Adipose tissue (tissue), 3 donors: ENCODE measurements around the gene SLC16A5. TPM values are rescaled to one million over a fixed set of nuclear protein-coding genes. Genes with fewer than 3 reads are reported as not detected.
"Not testable (repeated sequence)": the region's sequence is repeated elsewhere in the genome, so short reads cannot be mapped to it uniquely, and the experiment has no call there.

ENCODE experiments used
- H3K27ac ChIP-seq: one replicate; pipeline ENCODE4 v1.5.1; 2013; ENCODE audit warnings: low read depth, low read length
- WGBS, 3 donors: extraction: QIAGEN DNeasy Blood & Tissue Kit; methylation state at CpG; one replicate each; pipeline ENCODE4 v1.1.7; 2013; 5-methylcytosine and 5-hydroxymethylcytosine counted together
- polyA plus RNA-seq, 3 donors: library from polyadenylated mRNA; stranded (reverse); fragments of 200-250 nt; gene quantifications; one replicate each; pipeline ENCODE4 v1.2.3, GENCODE V29; 2013
- donor health status: healthy with polysubstance abuse.
- donor health status: Bipolar disorder and iron deficiency.
- donor health status: healthy.

Gene SLC16A5
- polyA plus RNA-seq, 3 donors, result 2.0 to 7.1 (median 5.6) TPM

DNA sequence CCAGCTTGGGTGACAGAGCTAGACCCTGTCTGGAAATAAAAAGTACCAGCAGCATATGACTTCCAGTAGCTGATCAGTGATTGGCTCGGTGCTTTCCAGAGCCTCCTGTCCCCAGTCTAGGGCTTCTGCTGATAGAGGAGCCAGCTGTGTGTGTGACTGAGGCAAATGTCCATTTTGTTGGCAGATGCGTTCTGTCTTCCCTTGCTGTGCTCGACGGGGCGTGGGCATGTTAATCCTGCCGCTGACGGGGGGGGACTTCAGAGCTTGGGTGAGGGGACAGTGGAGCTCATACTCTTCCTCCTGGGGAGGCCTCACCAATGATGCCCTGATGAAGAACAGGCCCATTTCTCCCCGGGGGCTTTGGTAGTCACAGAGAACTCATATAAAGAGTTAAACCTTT lies 26.1 kb upstream of the SLC16A5 start:
- 87 to 90% (median 89%) methylated on average over 8 of the region's 8 CpGs for WGBS, 3 donors
- H3K27ac ChIP-seq, result no peak overlapping the region

DNA sequence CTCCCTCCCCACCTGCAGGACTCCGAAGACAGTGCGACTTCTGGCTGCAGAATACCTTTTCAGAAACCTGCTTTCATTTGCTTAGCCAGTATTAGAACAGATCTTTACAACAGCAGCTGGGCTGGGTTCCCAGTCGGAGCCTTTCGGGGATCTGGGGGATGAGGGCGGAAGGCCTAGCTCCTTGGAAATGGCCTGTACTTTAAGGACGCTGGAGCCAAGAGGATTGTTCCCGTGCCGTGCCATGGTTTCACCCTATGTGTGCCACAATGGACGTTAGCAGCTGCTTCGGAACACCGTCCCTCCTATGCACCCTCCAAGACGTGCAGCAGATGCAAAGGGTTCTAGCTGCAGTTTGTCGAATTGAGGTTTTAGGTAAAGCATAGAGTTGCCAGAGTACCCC lies 24.6 kb upstream of the SLC16A5 start:
- H3K27ac ChIP-seq, result no peak overlapping the region
- WGBS, 3 donors, result 85 to 89% (median 89%) methylated on average over 13 of the region's 13 CpGs

DNA sequence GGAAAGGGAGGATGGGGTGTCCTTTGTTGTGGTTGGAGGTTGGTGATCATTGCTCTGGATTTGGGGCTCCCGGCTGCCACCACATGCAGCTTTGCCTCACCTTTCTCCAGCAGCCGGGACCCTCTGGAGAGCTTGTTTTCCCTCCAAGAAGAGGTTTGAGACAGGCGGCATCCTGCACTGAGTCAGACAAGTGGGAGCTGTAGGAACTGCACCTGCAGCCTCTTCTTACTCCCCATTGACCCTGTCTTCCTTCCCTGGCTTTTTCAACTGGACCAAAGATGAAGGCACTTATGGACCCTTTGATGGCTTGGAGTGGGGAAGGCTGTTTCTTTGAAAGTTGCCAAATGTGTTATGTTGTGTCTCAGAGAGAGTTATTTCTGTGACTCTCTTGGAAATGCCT lies 24.1 kb upstream of the SLC16A5 start:
- WGBS, 3 donors, result 85 to 92% (median 92%) methylated on average over 3 of the region's 3 CpGs
- H3K27ac ChIP-seq, result no peak overlapping the region

DNA sequence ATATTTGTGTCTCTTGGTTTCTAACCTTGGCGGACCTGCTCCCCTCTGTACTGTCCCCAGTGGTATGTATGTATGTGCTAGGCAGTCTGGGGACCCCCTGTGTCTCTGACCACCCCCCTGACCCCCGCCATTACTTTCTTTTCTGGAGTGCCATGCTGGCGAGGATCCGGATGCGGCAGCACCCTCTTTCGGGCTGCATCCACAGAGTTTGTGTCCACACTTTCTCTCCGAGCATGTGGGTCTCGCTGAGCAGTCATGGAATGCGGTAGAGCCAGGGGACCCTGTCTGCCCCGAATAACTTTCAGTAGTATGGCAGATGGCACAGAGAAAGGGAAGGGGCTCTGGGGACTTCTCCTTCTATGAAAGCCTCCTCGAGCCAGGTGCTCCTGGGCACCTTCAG lies 23.7 kb upstream of the SLC16A5 start:
- WGBS, 3 donors, result 90 to 94% (median 94%) methylated on average over 11 of the region's 11 CpGs
- no peak overlapping the region for H3K27ac ChIP-seq

DNA sequence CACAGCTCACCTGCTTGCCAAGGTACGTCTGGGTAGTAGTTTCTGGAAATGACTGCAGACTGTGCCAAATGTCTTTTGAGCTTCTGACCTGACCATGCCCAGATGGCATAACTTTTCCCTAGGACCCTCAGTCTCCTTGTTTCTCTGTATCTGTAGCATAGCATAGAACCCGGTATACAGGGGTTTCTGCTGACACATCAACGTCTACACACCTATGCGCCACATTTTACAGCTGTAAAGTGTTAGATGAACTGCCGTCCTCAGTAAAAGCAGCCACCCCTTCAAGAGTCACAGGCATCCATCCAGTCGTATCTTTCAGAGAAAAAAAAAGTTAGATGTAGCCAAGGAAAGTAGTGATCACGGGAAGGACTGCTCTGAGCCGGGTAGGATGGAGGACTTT lies 23.3 kb upstream of the SLC16A5 start:
- 87 to 89% (median 88%) methylated on average over 8 of the region's 8 CpGs for WGBS, 3 donors

DNA sequence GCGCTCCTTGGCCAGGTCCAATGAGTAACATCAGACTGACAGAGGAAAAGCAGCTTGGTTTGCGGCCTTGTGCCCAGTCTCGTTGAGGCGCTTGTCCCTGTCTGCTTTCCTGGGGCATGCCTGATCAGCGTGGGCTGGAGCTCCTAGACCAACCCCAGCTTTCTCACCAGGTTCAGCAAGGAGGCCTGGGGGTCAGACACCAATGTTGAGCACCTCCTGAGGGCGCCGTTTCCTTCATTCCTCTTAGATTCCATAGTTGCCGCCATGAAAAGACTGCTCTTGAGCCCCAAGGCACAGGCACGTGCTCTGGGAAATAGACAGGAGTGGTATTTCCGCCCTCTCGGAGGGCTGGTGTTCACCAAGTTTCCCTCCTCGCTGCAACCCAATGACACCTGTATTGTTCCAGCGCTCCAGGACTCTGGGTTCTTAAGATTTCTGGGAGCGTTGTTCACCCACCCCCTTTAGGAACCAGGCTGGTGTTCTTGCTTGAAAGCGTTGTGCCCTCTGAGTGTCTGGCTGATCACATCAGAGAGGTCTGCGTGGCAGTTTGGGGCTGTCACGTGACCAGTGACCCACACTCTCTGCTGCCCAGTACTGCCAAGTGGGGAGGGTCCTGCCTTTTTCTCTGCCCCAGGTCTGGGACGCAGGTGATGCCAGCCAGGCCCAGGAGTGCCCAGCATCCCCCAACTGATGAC lies 22.7 kb upstream of the SLC16A5 start:
- H3K27ac ChIP-seq, result no peak overlapping the region
- 92 to 95% (median 94%) methylated on average over 18 of the region's 18 CpGs for WGBS, 3 donors

More for the DNA sequence above, 23.3 kb upstream of the SLC16A5 start:
- H3K27ac ChIP-seq, result no peak overlapping the region

DNA sequence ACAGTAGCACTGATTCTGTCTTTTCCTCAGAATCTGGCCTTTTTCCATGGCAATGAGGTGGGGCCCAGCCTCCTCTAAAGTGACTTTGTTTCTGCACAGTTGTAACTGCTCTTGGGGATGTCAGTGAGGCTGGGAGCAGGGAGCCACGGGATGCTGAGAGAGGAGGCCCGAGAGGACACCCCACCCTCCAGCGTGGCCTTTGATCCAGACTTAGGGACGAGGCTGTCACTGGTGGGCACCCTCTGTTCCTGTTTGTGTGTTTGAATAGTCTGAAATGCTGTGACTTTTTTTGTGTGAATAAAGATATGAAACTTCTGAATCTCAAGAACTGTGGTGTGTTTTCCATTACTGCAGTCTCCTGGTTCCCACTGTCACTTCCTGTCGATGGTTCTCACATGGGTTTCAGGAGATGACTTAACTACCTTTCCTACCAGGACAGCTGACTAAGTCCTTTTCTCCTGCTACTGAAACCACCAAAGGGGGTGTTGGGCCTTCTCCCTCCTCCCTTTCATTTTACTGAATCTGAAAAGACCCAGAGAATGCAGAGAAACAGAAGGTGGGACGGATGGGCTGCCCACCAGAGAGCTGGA lies 22.1 kb upstream of the SLC16A5 start:
- H3K27ac ChIP-seq, result no peak overlapping the region
- 61 to 79% (median 69%) methylated on average over 6 of the region's 6 CpGs for WGBS, 3 donors

DNA sequence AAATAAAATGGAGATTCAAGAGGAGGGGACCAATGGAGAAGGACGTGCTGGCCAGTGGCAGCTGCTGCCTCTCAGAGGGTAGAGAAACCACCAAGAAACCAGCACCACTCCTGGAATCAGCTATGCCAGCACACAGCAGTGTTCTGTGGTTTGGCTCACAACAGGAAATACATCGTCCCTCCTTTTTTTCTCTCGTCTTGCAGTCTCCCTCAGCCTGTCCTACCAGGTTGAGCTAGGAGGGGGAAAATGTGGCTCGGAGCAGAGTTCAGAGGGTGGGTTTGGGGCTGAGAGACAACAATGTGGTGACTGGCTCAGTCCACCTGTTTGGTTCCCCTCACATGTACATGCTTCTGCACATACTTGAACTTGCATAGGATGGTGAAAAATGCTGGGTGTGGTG lies 19.9 kb upstream of the SLC16A5 start:
- no peak overlapping the region for H3K27ac ChIP-seq
- WGBS, 3 donors, result 49 to 68% (median 59%) methylated on average over 4 of the region's 4 CpGs

DNA sequence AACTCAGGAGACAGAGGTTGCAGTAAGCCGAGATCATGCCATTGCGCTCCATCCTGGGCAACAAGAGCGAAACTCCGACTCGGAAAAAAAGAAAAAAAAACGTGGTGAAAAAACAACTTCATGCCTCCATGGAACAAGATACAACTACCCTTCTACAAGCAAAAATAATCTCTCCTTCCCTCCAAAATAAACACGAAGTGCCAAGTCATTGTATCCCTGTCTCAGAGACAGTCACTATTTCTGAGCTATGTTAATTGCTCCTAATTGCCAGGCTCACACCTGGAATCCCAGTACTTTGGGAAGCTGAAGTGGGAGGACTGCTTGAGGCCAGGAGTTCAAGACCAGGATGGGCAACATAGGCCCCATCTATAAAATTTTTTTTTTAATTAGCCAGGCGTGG lies 19.0 kb upstream of the SLC16A5 start:
- whole genome bisulfite sequencing, 3 donors, result 82 to 88% (median 87%) methylated on average over 8 of the region's 8 CpGs
- no peak overlapping the region for H3K27ac ChIP-seq

DNA sequence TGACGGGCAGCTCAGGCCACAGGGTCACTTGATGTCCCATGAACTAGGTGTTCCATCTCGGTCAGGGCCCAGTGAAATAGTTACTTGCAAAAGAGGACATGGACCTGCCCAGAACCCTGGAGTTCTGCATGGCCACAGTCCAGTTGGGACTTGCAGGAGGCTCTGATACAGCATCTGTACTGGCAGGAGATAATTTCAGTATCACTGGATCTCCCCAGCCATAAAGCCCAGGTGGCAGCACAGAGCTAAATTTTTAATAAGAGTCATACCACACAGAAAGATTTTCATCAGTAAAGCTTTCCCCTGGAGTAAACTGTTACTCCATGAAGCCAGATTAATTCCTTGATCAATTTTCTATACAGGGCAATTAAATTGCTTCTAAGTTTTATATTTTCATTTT lies 18.0 kb upstream of the SLC16A5 start:
- no peak overlapping the region for H3K27ac ChIP-seq

DNA sequence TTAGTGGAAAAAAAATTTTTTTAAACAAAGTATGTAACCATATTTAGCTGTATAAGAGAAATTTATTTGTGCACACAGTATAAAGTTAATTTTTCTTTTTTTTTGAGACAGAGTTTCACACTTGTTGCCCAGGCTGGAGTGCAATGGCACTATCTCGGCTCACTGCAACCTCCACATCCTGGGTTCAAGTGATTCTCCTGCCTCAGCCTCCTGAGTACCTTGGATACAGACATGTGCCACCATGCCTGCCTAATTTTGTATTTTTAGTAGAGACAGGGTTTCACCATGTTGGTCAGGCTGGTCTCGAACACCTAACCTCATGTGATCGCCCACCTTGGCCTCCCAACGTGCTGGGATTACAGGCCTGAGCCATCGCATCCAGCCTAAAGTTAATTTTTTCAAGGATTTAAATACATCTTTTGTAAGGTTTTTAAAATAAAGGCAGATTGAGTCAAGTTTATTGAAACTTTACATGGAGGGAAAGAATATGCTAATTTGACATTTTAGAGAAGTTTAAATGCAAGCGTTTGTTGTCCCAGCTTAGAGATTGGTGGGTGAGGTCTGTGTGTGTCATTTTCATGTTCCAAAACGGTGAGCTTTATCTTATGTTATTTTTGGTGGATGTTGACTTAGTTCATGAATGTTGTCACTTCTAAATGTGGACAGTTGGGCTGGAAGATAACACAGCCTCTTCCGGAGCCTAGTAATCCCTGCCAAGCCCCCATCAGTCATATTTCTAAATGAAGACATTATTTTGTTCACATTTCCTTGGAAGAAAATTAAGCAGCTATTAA lies 16.1 kb upstream of the SLC16A5 start:
- 83 to 88% (median 86%) methylated on average over 8 of the region's 8 CpGs for WGBS, 3 donors

More for the DNA sequence above, 18.0 kb upstream of the SLC16A5 start:
- WGBS, 3 donors, result 91 to 94% (median 93%) methylated on average over 2 of the region's 2 CpGs

DNA sequence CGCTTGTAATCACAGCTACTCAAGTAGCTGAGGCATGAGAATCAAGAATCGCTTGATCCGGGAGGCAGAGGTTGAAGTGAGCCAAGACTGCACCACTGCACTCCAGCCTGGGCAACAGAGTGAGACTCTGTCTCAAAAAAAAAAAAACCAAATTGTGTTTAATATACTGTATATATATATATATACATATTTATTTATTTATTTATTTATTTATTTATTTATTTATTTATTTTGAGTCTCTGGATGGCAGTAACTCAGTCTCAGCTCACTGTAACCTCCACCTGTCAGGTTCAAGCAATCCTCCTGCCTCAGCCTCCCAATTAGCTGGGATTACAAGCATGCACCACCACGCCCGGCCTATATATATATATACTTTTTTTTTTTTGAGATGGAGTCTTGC lies 14.8 kb upstream of the SLC16A5 start:
- not testable (repeated sequence) for H3K27ac ChIP-seq
- 97 to 98% (median 97%) methylated on average over 5 of the region's 5 CpGs for WGBS, 3 donors

More for the DNA sequence above, 16.1 kb upstream of the SLC16A5 start:
- H3K27ac ChIP-seq, result not testable (repeated sequence)

DNA sequence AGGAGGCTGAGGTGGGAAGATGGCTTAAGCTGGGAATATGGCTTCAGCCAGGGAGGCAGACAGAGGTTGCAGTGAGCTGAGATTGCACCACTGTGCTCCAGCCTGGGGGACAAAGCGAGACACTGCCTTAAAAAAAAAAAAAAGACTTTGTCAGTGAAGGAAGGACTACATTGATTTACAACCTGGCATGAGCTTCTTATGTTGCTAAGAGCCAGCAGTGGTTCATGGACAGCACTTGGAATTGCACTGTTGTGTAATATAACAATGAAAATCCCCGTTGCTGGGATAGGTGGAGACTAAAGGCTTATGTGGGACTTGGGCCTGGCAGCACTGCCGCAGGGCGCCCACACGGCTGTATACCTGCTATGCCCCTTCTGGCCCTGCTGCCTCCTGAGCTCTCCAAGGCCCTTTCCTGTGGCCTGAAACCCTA lies 14.1 kb upstream of the SLC16A5 start:
- WGBS, 3 donors, result 69 to 79% (median 71%) methylated on average over 5 of the region's 5 CpGs
- H3K27ac ChIP-seq, result no peak overlapping the region

DNA sequence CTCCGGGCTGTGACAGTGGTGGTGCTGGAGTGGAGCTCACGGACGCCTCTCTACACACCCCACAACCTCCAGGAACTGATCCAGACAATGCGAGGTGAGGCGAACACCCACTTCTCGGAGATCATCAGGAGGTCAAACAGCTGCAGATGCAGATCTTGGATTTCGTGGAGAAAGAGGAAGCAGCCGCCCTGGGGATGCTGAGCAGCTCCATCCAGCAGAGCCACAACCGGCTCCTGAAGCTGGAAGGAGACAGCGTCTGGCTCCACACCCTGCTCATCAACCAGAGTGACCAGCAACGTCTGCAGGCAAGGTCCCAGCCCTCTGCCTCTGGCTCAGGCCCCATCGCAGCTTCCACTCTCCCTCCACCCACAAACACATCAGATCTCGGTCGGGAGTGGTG lies 13.2 kb upstream of the SLC16A5 start:
- 82 to 83% (median 82%) methylated on average over 12 to 14 of the region's 14 CpGs for WGBS, 3 donors
- no peak overlapping the region for H3K27ac ChIP-seq

DNA sequence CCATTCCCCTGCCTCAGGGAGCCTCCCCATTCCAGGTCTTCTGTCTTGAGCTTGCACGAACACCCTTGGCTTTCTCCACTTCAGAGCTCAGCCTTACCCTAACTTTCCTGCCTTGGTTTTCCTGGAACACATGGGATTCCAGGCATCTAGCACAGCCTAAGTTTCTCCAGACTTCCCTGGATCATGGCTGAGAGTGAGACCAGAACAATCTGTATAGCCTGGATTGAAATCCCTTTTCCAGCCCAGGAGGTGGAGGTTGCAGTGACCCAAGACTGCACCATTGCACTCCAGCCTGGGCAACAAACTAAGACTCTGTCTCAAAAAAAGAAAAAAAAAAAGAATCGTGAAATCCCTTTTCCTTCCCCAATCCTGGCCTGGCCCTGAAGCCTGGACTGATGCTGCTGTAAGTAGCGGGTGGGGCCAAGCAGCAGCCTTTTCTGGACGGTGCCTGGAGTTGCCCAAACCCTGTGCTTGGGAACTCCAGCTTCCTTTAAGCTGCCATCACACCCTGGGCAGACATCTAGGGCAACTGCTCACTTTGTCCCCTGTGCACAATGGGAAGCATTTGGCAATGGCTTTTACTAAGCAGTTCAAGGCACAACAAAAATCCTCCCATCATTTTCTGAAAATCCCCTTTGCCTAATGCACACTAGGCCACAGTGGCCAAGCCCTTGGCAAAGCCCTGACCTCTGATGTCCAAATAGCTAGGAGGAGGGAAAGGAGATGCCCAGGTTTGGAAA lies 12.0 kb upstream of the SLC16A5 start:
- WGBS, 3 donors, result 45 to 76% (median 46%) methylated on average over 4 of the region's 4 CpGs
- H3K27ac ChIP-seq, result no peak overlapping the region

DNA sequence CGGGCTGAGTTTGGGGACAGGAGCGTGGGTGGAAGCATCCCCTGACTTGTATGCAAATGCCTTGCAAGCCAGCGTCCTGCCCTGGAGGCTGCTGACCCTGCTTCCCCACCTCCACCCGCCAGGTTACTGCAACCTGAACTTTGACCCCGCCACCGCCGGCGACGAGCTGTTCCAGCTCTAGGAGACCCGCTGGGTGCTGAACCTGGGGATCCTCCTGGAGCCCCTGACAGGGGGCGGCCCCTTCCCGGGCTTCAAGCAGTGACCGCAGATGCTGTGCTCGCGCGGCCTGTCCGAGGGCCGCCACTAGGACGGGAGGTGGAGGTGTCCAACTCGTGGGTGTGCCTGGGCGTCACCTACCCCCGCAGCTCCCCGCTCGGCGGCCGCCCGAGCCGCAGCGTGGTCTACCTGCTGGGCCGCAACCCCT lies 10.7 kb upstream of the SLC16A5 start:
- no peak overlapping the region for H3K27ac ChIP-seq
- WGBS, 3 donors, result 18 to 59% (median 42%) methylated on average over 17 to 30 of the region's 30 CpGs

DNA sequence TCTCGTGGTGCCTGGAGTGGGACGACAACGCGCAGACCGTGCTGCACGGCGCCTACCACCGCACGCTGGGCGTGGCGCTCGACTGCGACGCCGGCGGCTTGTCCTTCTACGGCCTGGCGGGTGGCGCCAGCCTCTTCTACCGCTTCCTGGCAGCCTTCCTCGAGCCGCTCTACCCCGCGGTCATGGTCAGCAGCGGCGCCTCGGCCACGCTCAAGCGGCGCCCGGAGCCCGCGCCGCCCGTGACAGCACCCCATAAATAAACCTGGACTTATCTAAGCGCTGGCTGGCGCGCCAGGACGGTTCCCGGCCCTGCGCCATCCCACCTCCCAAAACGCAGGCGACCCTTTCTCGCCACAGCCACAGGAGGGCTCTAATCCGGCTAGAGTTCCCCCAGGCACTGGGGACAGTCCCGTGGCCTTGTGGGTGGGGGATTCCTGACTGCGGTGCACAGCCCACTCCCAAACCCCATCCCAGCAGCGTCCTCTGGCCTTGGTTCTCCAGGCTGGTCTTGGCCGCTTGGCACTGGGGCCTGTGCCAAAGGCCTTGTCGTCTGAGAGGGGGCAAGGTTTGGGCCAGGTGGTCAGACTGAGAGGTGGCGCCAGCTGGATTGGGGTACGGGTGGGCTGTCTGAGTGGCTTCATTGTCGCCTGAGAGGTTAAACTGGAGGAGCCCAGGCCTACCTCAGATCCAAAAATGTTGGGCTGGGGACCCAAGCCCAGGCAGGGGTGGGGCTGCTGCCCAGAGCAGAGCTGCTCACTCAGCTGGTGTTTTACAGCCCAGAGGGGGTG lies 10.1 kb upstream of the SLC16A5 start:
- 9 to 11% (median 9%) methylated on average over 42 to 53 of the region's 53 CpGs for WGBS, 3 donors
- no peak overlapping the region for H3K27ac ChIP-seq
